ENCODE results near the gene CGREF1. TPM values are rescaled to one million over a fixed set of nuclear protein-coding genes. Genes with fewer than 3 reads are reported as not detected.

Gene CGREF1
- total RNA-seq, 1 experiment from 2014 or later = 12.9 TPM

GRCh38 chr2:27133905-27134780 lies 15.2 kb upstream of the CGREF1 start, which contains the start of gene PREB:
Gene PREB, minus strand, starts transcription at chr2:27134636. Its CDS starts 215 bp downstream, at chr2:27134421.
- no TSS peak for BruUV-seq (replicated peaks)
- DNase-seq (ENCODE audit: unreplicated experiment) = peak; percentile 96
- no peaks in the 10 kb centered on the region for H3K27me3 Mint-ChIP-seq (ENCODE audit: insufficient read depth, unreplicated experiment)
- peak within 1 kb of the TSS; percentile 91 for H3K4me3 Mint-ChIP-seq (ENCODE audit: unreplicated experiment)
- H3K36me3 Mint-ChIP-seq (ENCODE audit: insufficient read depth, unreplicated experiment) = peaks cover 19% of the 10 kb centered on the region
- ChIA-PET POLR2A (interaction anchor here (0.6 to 2.5 kb wide), 16 partner anchors 10 to 222 kb away, joined by 3 to 20 read pairs (median 4); partner anchors contain the start of genes ABHD1, ATRAID, CAD and GTF3C2), CTCF (interaction anchor here (0.6 to 1.8 kb wide), 14 partner anchors 11 to 1675 kb away, joined by 3 to 8 read pairs (median 4); partner anchors contain the start of gene ABHD1)
- peak within 1 kb of the TSS; percentile 92 for H3K27ac Mint-ChIP-seq (ENCODE audit: low read depth, unreplicated experiment)
- intact Hi-C loops (cut with micrococcal nuclease) = loop anchor here (5.0 kb wide), 1 partner anchor 58 kb away; no protein-coding TSS in a partner anchor
- TF ChIP-seq CTCF (IDR thresholded peaks at IDR 0.05; ENCODE audit: unreplicated experiment) = no peak
- no peaks in the 10 kb centered on the region for H3K9me3 Mint-ChIP-seq (ENCODE audit: unreplicated experiment)
- peaks cover 11% of the 10 kb centered on the region for H3K4me1 Mint-ChIP-seq (ENCODE audit: insufficient read depth, unreplicated experiment)

GRCh38 chr2:27133195-27133875 lies 14.4 kb upstream of the CGREF1 start:
- intact Hi-C loops (cut with micrococcal nuclease) = loop anchor here (5.0 kb wide), 1 partner anchor 59 kb away; no protein-coding TSS in a partner anchor
- Mint-ChIP-seq H3K4me1 (ENCODE audit: insufficient read depth, unreplicated experiment) (peaks cover 11% of the 10 kb centered on the region), H3K27ac (ENCODE audit: low read depth, unreplicated experiment) (peak overlapping the region; percentile 92), H3K9me3 (ENCODE audit: unreplicated experiment) (no peaks in the 10 kb centered on the region), H3K4me3 (ENCODE audit: unreplicated experiment) (peak overlapping the region; percentile 91), H3K36me3 (ENCODE audit: insufficient read depth, unreplicated experiment) (peaks cover 22% of the 10 kb centered on the region), H3K27me3 (ENCODE audit: insufficient read depth, unreplicated experiment) (no peaks in the 10 kb centered on the region)
- no peak for TF ChIP-seq CTCF (IDR thresholded peaks at IDR 0.05; ENCODE audit: unreplicated experiment)
- BruUV-seq (replicated peaks) = TSS peak; percentile 49
- ChIA-PET POLR2A (interaction anchor here (0.5 to 2.5 kb wide), 8 partner anchors 9 to 223 kb away, joined by 3 to 20 read pairs (median 8); partner anchors contain the start of genes ABHD1, ATRAID, CAD and GTF3C2), CTCF (interaction anchor here (0.6 to 1.8 kb wide), 18 partner anchors 10 to 171 kb away, joined by 3 to 8 read pairs (median 3); partner anchors contain the start of gene ABHD1)
- no peak for DNase-seq (ENCODE audit: unreplicated experiment)

- no TSS peak for BruUV-seq (replicated peaks)
- Mint-ChIP-seq H3K4me3 (ENCODE audit: unreplicated experiment) (no peak overlapping the region), H3K9me3 (ENCODE audit: unreplicated experiment) (no peaks in the 10 kb centered on the region), H3K27me3 (ENCODE audit: insufficient read depth, unreplicated experiment) (no peaks in the 10 kb centered on the region), H3K36me3 (ENCODE audit: insufficient read depth, unreplicated experiment) (peaks cover 21% of the 10 kb centered on the region), H3K27ac (ENCODE audit: low read depth, unreplicated experiment) (no peak overlapping the region), H3K4me1 (ENCODE audit: insufficient read depth, unreplicated experiment) (peaks cover 11% of the 10 kb centered on the region)
- DNase-seq (ENCODE audit: unreplicated experiment) = no peak
- POLR2A ChIA-PET = interaction anchor here (0.6 kb wide), 1 partner anchor 85 kb away, joined by 3 read pairs; no protein-coding TSS in a partner anchor
- no peak for TF ChIP-seq CTCF (IDR thresholded peaks at IDR 0.05; ENCODE audit: unreplicated experiment)
- intact Hi-C loops (cut with micrococcal nuclease) = loop anchor here (5.0 kb wide), 1 partner anchor 61 kb away; no protein-coding TSS in a partner anchor
- CTCF ChIA-PET = interaction anchor here (0.7 to 1.6 kb wide), 3 partner anchors 32 to 171 kb away, joined by 3 to 5 read pairs (median 3); no protein-coding TSS in a partner anchor
Observed at GRCh38 chr2:27131429-27131828, 12.5 kb upstream of the CGREF1 start.
